Testis (tissue), 3 donors: Measurements from ENCODE around the gene NFIA. TPM values are rescaled to one million over a fixed set of nuclear protein-coding genes. Genes with fewer than 3 reads are reported as not detected.

Source experiments
- DNase-seq: peaks from one replicate; pipeline ENCODE4 v3.0.0-alpha.2; 2019
- H3K27ac ChIP-seq, 2 donors: fragments of 200-600 bp; sonication (generic); one replicate each; pipeline ENCODE4 v1.5.1; 2019
- H3K27me3 ChIP-seq: fragments of 200-600 bp; sonication (generic); one replicate; pipeline ENCODE4 v1.5.1; 2019
- H3K36me3 ChIP-seq: fragments of 200-600 bp; sonication (generic); one replicate; pipeline ENCODE4 v1.5.1; 2017; ENCODE audit warnings: low read depth; ENCODE audit errors: missing control alignments
- H3K4me1 ChIP-seq: fragments of 200-600 bp; sonication (generic); one replicate; pipeline ENCODE4 v1.5.1; 2019
- H3K4me3 ChIP-seq, 2 donors: fragments of 200-600 bp; sonication (generic); one replicate each; pipeline ENCODE4 v1.5.1; 2017 to 2019
- H3K9me3 ChIP-seq: fragments of 200-600 bp; sonication (generic); one replicate; pipeline ENCODE4 v1.5.1; 2017
- POLR2A ChIP-seq: fragments of 450-650 bp; IDR thresholded peaks from one replicate; pipeline ENCODE4 v1.6.1; 2017; ENCODE audit warnings: antibody characterized with exemption, mild to moderate bottlenecking, moderate library complexity
- WGBS, 2 donors: methylation state at CpG; one replicate each; pipeline ENCODE4 v1.1.5; 2018; 5-methylcytosine and 5-hydroxymethylcytosine counted together
- intact Hi-C: fragments of 100-400 bp; cut with DNase I; formaldehyde crosslinking; loops from one replicate; pipeline ENCODE4 v1.15.1; 2023; ENCODE audit warnings: low total_unique reads
- polyA plus RNA-seq: library from polyadenylated mRNA; stranded (reverse); fragments of 350-450 nt; fragmentation: Illumina TruSeq; extraction: RNeasy Lipid Tissue Mini Kit (QIAGEN cat#74804); gene quantifications from one replicate; pipeline ENCODE4 v1.2.3, GENCODE V29; 2014; ENCODE audit warnings: low read depth, low replicate concordance; ENCODE audit not compliant: insufficient read depth
- total RNA-seq, 2 donors: library from RNA; depleted of rRNA; stranded (reverse); fragments of >200 nt; gene quantifications; one replicate each; pipeline ENCODE4 v1.2.3, GENCODE V29; 2016
- TF ChIP-seq, protein P1 (sequence below), 3 experiments: fragments of 450-650 bp in 2 of 3; fragments of 200-600 bp in 1 of 3; sonication (generic) in 1 of 3; IDR thresholded peaks; one replicate each; pipeline ENCODE4 v1.5.1; 2016 to 2019; ENCODE audit warnings: antibody characterized with exemption in 3 of 3, mild to moderate bottlenecking in 2 of 3, moderate library complexity in 1 of 3

Gene NFIA
- total and polyA plus RNA-seq, 3 donors from 2014 or later: 11.6 to 78.9 (median 53.5) TPM

DNA sequence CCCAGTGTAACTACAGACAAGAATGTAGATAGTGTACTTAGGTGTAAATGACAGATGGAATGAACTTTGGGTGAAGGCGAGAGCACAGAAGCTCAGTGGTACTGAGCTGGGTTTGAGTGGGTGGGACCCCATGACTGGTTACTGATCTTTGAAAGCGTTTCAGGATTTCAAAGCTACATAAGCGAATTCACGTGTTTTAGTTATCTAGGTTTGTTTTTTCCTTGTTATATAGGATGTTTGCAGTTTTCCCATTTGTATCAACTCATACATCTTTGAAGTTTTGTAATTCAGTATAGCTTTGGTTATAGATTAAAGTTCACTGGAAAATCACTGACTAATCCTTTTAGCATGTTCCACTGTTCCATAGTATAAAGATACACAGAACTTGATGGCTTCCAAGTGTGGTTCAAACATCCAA is 182.5 kb downstream of the NFIA start:
- WGBS, 2 donors: 93% methylated on average over 4 of the region's 4 CpGs
- Histone ChIP-seq H3K36me3 (no peaks in the 10 kb centered on the region), H3K4me1 (peaks cover 14% of the 10 kb centered on the region), H3K4me3 (no peak overlapping the region), H3K27me3 (no peaks in the 10 kb centered on the region), H3K27ac (no peak overlapping the region), H3K9me3 (no peaks in the 10 kb centered on the region)
- TF ChIP-seq, protein P1, sequence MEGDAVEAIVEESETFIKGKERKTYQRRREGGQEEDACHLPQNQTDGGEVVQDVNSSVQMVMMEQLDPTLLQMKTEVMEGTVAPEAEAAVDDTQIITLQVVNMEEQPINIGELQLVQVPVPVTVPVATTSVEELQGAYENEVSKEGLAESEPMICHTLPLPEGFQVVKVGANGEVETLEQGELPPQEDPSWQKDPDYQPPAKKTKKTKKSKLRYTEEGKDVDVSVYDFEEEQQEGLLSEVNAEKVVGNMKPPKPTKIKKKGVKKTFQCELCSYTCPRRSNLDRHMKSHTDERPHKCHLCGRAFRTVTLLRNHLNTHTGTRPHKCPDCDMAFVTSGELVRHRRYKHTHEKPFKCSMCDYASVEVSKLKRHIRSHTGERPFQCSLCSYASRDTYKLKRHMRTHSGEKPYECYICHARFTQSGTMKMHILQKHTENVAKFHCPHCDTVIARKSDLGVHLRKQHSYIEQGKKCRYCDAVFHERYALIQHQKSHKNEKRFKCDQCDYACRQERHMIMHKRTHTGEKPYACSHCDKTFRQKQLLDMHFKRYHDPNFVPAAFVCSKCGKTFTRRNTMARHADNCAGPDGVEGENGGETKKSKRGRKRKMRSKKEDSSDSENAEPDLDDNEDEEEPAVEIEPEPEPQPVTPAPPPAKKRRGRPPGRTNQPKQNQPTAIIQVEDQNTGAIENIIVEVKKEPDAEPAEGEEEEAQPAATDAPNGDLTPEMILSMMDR (IDR thresholded peaks at IDR 0.05): no peak
- TF ChIP-seq POLR2A: no peak
- intact Hi-C loops: no loop called here
- DNase-seq: no peak

DNA sequence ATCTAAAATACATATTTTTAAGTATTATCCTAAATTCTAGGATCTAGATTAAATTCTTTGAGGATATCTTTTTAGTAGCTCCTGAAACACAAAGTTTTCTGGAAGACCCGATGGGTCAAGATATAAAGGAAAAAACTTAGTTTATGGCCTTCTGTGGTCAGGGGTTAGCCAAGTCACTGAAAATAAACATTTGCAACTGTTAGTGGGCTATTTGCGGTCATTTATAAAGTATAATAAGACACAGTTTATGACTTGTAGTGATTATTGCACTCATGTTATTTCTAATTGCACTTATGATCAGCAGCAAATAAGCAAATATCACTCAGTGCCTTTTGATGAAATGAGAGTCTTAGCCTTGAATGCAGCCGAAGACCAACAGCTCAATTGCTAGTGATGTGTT is 183.3 kb downstream of the NFIA start:
- intact Hi-C loops: no loop called here
- 61 to 70% methylated on average over 3 of the region's 3 CpGs for WGBS, 2 donors
- no peak overlapping the region for H3K4me3 ChIP-seq
- H3K27me3 ChIP-seq: no peaks in the 10 kb centered on the region
- H3K27ac ChIP-seq: no peak overlapping the region
- peaks cover 16% of the 10 kb centered on the region for H3K4me1 ChIP-seq
- DNase-seq: no peak
- H3K36me3 ChIP-seq: no peaks in the 10 kb centered on the region
- TF ChIP-seq POLR2A: no peak
- TF ChIP-seq, protein P1 (IDR thresholded peaks at IDR 0.05): no peak
- no peaks in the 10 kb centered on the region for H3K9me3 ChIP-seq

DNA sequence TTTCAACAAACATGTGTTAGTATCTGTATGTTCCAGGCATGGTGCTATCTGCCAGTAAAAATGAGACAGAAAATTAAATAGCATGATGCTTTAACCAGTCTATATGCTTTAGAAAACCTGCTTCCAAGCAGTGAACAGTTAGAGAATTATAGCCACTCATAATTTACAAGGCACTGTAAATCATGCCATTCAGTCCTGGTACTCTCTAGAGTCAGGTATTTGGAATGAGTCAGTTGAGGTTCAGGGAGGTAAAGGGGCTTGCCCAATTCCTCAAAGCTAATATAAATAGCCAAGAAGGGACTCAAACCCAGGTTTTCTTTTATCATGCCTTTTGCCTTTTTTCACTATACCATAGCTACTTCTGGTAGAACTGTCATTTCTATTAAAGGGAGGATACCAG is 184.4 kb downstream of the NFIA start:
- no peak for DNase-seq
- Histone ChIP-seq H3K27ac (no peak overlapping the region), H3K27me3 (no peaks in the 10 kb centered on the region), H3K9me3 (no peaks in the 10 kb centered on the region), H3K36me3 (no peaks in the 10 kb centered on the region), H3K4me3 (no peak overlapping the region), H3K4me1 (peaks cover 20% of the 10 kb centered on the region)
- TF ChIP-seq, protein P1 (IDR thresholded peaks at IDR 0.05): no peak
- TF ChIP-seq POLR2A: no peak
- intact Hi-C loops: no loop called here

DNA sequence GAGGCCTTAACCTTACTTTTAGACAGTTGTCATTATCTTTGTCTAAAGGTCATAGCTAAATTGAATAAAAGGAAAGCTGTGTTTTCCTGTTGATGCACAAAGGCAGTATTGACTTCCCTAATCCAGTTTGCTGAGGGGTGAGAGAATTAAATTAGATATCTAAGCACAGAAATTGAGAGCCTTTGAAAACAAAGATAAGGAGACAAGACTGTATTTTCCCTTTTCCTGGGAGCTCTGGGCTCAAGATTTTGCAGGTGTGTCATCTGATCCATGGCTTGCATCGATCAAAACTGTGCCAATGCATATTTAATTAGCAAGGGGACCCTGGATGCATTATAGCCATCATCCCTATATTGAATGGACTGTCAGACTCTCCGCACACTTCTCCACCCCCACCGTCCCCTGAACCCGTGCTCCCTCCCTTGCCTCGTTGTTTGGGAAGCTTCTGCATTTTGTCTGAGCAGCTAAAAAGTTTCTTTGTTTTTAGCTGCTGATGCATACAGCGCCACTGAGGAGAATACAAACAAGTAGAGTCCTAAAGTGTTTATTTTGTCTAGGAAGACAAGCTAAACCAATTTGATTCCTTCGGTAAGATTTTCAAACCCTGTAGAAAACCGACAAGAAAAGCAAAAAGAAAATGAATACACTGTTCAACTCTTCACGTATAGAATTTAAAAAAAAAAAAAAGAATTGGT is 186.3 kb downstream of the NFIA start:
- H3K27me3 ChIP-seq: no peaks in the 10 kb centered on the region
- peaks cover 25% of the 10 kb centered on the region for H3K4me1 ChIP-seq
- WGBS, 2 donors: 67 to 69% methylated on average over 9 of the region's 9 CpGs
- no peak overlapping the region for H3K27ac ChIP-seq
- no peaks in the 10 kb centered on the region for H3K36me3 ChIP-seq
- no peak for DNase-seq
- no peak overlapping the region for H3K4me3 ChIP-seq
- H3K9me3 ChIP-seq: no peaks in the 10 kb centered on the region
- intact Hi-C loops: no loop called here
- TF ChIP-seq, protein P1 (IDR thresholded peaks at IDR 0.05): no peak
- no peak for TF ChIP-seq POLR2A

GRCh38 chr1:61269602-61270001 is 187.2 kb downstream of the NFIA start:
- H3K4me1 ChIP-seq: peaks cover 28% of the 10 kb centered on the region
- no peak overlapping the region for H3K27ac ChIP-seq
- H3K9me3 ChIP-seq: no peaks in the 10 kb centered on the region
- 74 to 82% methylated on average over 1 of the region's 1 CpG for WGBS, 2 donors
- TF ChIP-seq POLR2A: no peak
- TF ChIP-seq, protein P1 (IDR thresholded peaks at IDR 0.05): no peak
- H3K36me3 ChIP-seq: no peaks in the 10 kb centered on the region
- H3K27me3 ChIP-seq: no peaks in the 10 kb centered on the region
- no peak overlapping the region for H3K4me3 ChIP-seq
- intact Hi-C loops: no loop called here
- DNase-seq: no peak
